HCT116 (cell line): Measurements from ENCODE around the gene TTLL6. TPM values are rescaled to one million over a fixed set of nuclear protein-coding genes. Genes with fewer than 3 reads are reported as not detected.

Source experiments
- ATAC-seq: fragments of 200-7000 bp; cut with Tn5 transposase; 2 replicates; pipeline ENCODE4 v1.9.1; 2020; ENCODE audit warnings: mild to moderate bottlenecking, moderate library complexity
- BruUV-seq: library from RNA; stranded (reverse); fragments of 400-500 nt; replicated peaks from 2 replicates; lab custom pipeline; 2021; lab: Mats Ljungman, UMichigan
- CTCF ChIA-PET: fragments of 300-600 bp; sonication (Branson Sonifier 250); formaldehyde crosslinking; loops from one replicate; lab custom pipeline; 2021; ENCODE audit warnings: antibody characterized with exemption; lab: Charles Lee
- POLR2A ChIA-PET: fragments of 300-600, 350-600 bp; sonication (Branson Sonifier 250); formaldehyde crosslinking; loops from one replicate; lab custom pipeline; 2021; ENCODE audit warnings: antibody characterized with exemption; lab: Charles Lee
- RAD21 ChIA-PET, 2 experiments: fragments of 300-600 bp; sonication (Branson Sonifier 250); formaldehyde crosslinking; loops; one replicate each; lab custom pipeline; 2023; ENCODE audit warnings: low total read pairs in 2 of 2; ENCODE audit not compliant: uncharacterized antibody in 2 of 2, unreplicated experiment in 2 of 2, low non-redundant PET in 1 of 2; lab: Charles Lee
- DNase-seq: peaks from one replicate; pipeline ENCODE4 v3.0.0-alpha.2; 2010; ENCODE audit warnings: low read depth, low spot score
- H2AFZ ChIP-seq: fragments of 200-600 bp; shearing (Covaris generic), sonication (generic); 2 replicates; pipeline ENCODE4 v1.6.1; 2017; ENCODE audit warnings: low read depth, mixed run types, mixed read lengths, antibody characterized with exemption, low read length; ENCODE audit not compliant: poor library complexity, severe bottlenecking
- H3K27ac ChIP-seq: 2 replicates; pipeline ENCODE4 v1.5.1; 2012; ENCODE audit warnings: low read depth, low read length
- H3K27me3 ChIP-seq: fragments of 200-600 bp; sonication (generic); 2 replicates; pipeline ENCODE4 v1.6.1; 2016; ENCODE audit warnings: mixed run types, low read length, mixed read lengths; ENCODE audit not compliant: insufficient read depth
- H3K36me3 ChIP-seq, 2 experiments: fragments of 200-500 bp in 1 of 2; fragments of 200-600 bp in 1 of 2; sonication (Bioruptor generic) in 1 of 2; sonication (generic) in 1 of 2; 2 replicates each; pipeline versions ENCODE4 v1.5.1 to v1.6.1; 2014 to 2016; ENCODE audit warnings: low read length in 2 of 2, inconsistent platforms in 1 of 2, mixed read lengths in 1 of 2, mixed run types in 1 of 2; ENCODE audit not compliant: insufficient read depth in 2 of 2, control insufficient read depth in 1 of 2
- H3K4me1 ChIP-seq, 2 experiments: fragments of 200-600 bp in 1 of 2; sonication (generic) in 1 of 2; 2 replicates each; pipeline versions ENCODE4 v1.5.1 to v1.6.1; 2012 to 2017; ENCODE audit warnings: low read length in 2 of 2, inconsistent platforms in 1 of 2, mild to moderate bottlenecking in 1 of 2, mixed read lengths in 1 of 2, mixed run types in 1 of 2, moderate library complexity in 1 of 2; ENCODE audit not compliant: insufficient read depth in 2 of 2, control insufficient read depth in 1 of 2
- H3K4me2 ChIP-seq: fragments of 200-600 bp; sonication (generic); 2 replicates; pipeline ENCODE4 v1.6.1; 2017; ENCODE audit warnings: mixed run types, low read length, mixed read lengths
- H3K4me3 ChIP-seq, 2 experiments: fragments of 200-600 bp in 1 of 2; sonication (generic) in 1 of 2; replicated peaks in 1 of 2; 2 replicates each; pipeline ENCODE4 v1.5.1; 2011 to 2016; ENCODE audit warnings: low read length in 2 of 2, control low read depth in 1 of 2, low read depth in 1 of 2, mild to moderate bottlenecking in 1 of 2, mixed read lengths in 1 of 2, mixed run types in 1 of 2
- H3K79me2 ChIP-seq: fragments of 200-600 bp; sonication (generic); 2 replicates; pipeline ENCODE4 v1.6.1; 2017; ENCODE audit warnings: mild to moderate bottlenecking, mixed run types, low read length, moderate library complexity, mixed read lengths; ENCODE audit not compliant: insufficient read depth
- H3K9ac ChIP-seq: fragments of 200-600 bp; sonication (generic); 2 replicates; pipeline ENCODE4 v1.6.1; 2016; ENCODE audit warnings: low read length, mixed read lengths
- H3K9me2 ChIP-seq: fragments of 200-600 bp; sonication (generic), shearing (Covaris generic); 2 replicates; pipeline ENCODE4 v1.6.1; 2017; ENCODE audit warnings: mixed run types, mild to moderate bottlenecking, moderate library complexity; ENCODE audit not compliant: insufficient read depth
- H3K9me3 ChIP-seq, 2 experiments: fragments of 200-500 bp in 1 of 2; fragments of 200-600 bp in 1 of 2; sonication (Bioruptor generic) in 1 of 2; sonication (generic) in 1 of 2; 2 replicates each; pipeline ENCODE4 v1.6.1; 2014 to 2017; ENCODE audit warnings: low read length in 2 of 2, mixed read lengths in 2 of 2, inconsistent platforms in 1 of 2, low read depth in 1 of 2, mild to moderate bottlenecking in 1 of 2, mixed run types in 1 of 2, moderate library complexity in 1 of 2; ENCODE audit not compliant: control insufficient read depth in 1 of 2, insufficient read depth in 1 of 2
- H4K20me1 ChIP-seq: fragments of 200-600 bp; sonication (generic), shearing (Covaris generic); 2 replicates; pipeline ENCODE4 v1.6.1; 2017; ENCODE audit warnings: mixed run types, mild to moderate bottlenecking, moderate library complexity; ENCODE audit not compliant: insufficient read depth
- ATF3 ChIP-seq: IDR thresholded peaks from 2 replicates; pipeline ENCODE4 v1.6.1; 2012
- CTCF ChIP-seq, 3 experiments: fragments of 200-600 bp in 1 of 3; sonication (generic) in 1 of 3; IDR thresholded peaks in 2 of 3; conservative IDR thresholded peaks in 1 of 3; 2 replicates each; pipeline ENCODE4 v1.5.1; 2012 to 2017; ENCODE audit warnings: low read depth in 2 of 3, low read length in 2 of 3, antibody characterized with exemption in 1 of 3, borderline replicate concordance in 1 of 3, control low read depth in 1 of 3, mild to moderate bottlenecking in 1 of 3, mixed read lengths in 1 of 3, mixed run types in 1 of 3, moderate library complexity in 1 of 3; ENCODE audit not compliant: insufficient read depth in 1 of 3
- JUND ChIP-seq: IDR thresholded peaks from 2 replicates; pipeline ENCODE4 v1.6.1; 2012
- RAD21 ChIP-seq: IDR thresholded peaks from 2 replicates; pipeline ENCODE4 v1.6.1; 2012; ENCODE audit warnings: low read depth, mild to moderate bottlenecking
- SIN3A ChIP-seq: IDR thresholded peaks from 2 replicates; pipeline ENCODE4 v1.6.1; 2012; ENCODE audit warnings: low read depth
- SRF ChIP-seq: IDR thresholded peaks from 2 replicates; pipeline ENCODE4 v1.6.1; 2012; ENCODE audit warnings: low read depth
- ZBTB33 ChIP-seq: IDR thresholded peaks from 2 replicates; pipeline ENCODE4 v1.6.1; 2011; ENCODE audit warnings: mild to moderate bottlenecking, low read length, moderate library complexity; ENCODE audit not compliant: insufficient replicate concordance; ENCODE audit errors: extremely low read depth
- ZFX ChIP-seq: fragments of 450-650 bp; IDR thresholded peaks from 2 replicates; pipeline ENCODE4 v1.6.1; 2017
- intact Hi-C: fragments of 100-400 bp; cut with micrococcal nuclease; formaldehyde crosslinking; loops from 2 replicates; pipeline ENCODE4 v1.10.0; 2022
- total RNA-seq: library from RNA; stranded (reverse); gene quantifications from one replicate; pipeline ENCODE4 v1.2.1, GENCODE V29; 2021; ENCODE audit not compliant: unreplicated experiment

The TTLL6 gene
- total RNA-seq, 1 experiment from 2014 or later, result 0.79 TPM

DNA sequence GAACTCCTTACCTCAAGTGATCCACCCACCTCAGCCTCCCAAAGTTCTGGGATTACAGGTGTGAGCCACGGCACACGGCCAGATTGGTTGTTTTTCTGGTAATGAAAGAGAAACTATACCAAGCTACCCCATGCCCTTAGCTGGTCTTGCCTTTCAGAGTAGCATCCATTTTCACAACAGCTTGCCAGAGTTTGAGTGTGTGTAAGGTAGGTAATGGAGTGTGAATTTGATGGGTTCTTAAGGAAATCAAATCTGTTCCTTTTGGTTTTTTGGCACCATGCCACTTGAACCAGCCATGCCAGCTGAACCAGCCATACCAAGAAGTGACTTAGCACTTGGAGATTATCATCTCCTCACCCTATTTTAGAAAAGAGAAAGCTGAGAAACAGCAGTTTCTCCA lies 18.9 kb upstream of the TTLL6 start:
- BruUV-seq, result no TSS peak
- no peak overlapping the region for H2AFZ ChIP-seq
- H3K4me2 ChIP-seq, result no peak overlapping the region
- H3K4me1 ChIP-seq, result peaks cover 5 to 8% of the 10 kb centered on the region in 2 experiments; a peak in 2 of 4 replicates
- no peaks in the 10 kb centered on the region for H3K36me3 ChIP-seq
- intact Hi-C loops, result no loop called here
- H3K27me3 ChIP-seq, result no peaks in the 10 kb centered on the region
- CTCF ChIA-PET, result interaction anchor here (1.1 to 1.5 kb wide), 2 partner anchors 49 to 112 kb away, joined by 4 read pairs; no protein-coding TSS in a partner anchor
- no peaks in the 10 kb centered on the region for H3K9me3 ChIP-seq
- H3K9ac ChIP-seq, result no peak overlapping the region
- DNase-seq, result no peak
- POLR2A ChIA-PET, result no interaction called here
- TF ChIP-seq ZBTB33 (no peak), JUND (no peak), SIN3A (no peak), RAD21 (no peak), CTCF (IDR thresholded peaks at IDR 0.05 in 2 of 3, conservative IDR thresholded peaks at IDR 0.05 in 1 of 3; ENCODE audit: borderline replicate concordance in 1 of 3, insufficient read depth in 1 of 3, low read depth in 2 of 3, low read length in 2 of 3) (no peak), ATF3 (no peak), SRF (no peak), ZFX (no peak)
- H3K4me3 ChIP-seq, result no peak overlapping the region
- H3K27ac ChIP-seq, result no peak overlapping the region
- no peaks in the 10 kb centered on the region for H4K20me1 ChIP-seq
- H3K79me2 ChIP-seq, result peaks cover 38% of the 10 kb centered on the region; the same call in 1 of the 2 replicates
- RAD21 ChIA-PET, result no interaction called here
- no peak for ATAC-seq
- no peaks in the 10 kb centered on the region for H3K9me2 ChIP-seq
